CD4-positive, CD25-positive, alpha-beta regulatory T cell (primary cell): ENCODE results near the gene MCOLN2. TPM values are rescaled to one million over a fixed set of nuclear protein-coding genes. Genes with fewer than 3 reads are reported as not detected.

Experiments
- ATAC-seq, 2 donors: fragments of 150-1000 bp; cut with Tn5 transposase; one replicate each; pipeline ENCODE4 v1.10.0; 2021; ENCODE audit warnings: low read depth in 2 of 2, moderate number of reproducible peaks in 2 of 2, moderate library complexity in 1 of 2
- DNase-seq, 3 donors: peaks; one replicate each; pipeline versions ENCODE4 v3.0.0 to v3.0.0-alpha.2; 2012 to 2022; ENCODE audit warnings: mixed read lengths in 1 of 3
- H3K27ac ChIP-seq: one replicate; pipeline ENCODE4 v1.7.0; 2013; ENCODE audit warnings: mild to moderate bottlenecking, low read length; ENCODE audit not compliant: insufficient read depth, poor library complexity, severe bottlenecking
- H3K27me3 ChIP-seq: one replicate; pipeline ENCODE4 v1.7.0; 2013; ENCODE audit warnings: low read length; ENCODE audit not compliant: control insufficient read depth, insufficient read depth
- H3K36me3 ChIP-seq: one replicate; pipeline ENCODE4 v1.7.0; 2013; ENCODE audit warnings: mild to moderate bottlenecking, low read length, moderate library complexity; ENCODE audit not compliant: control insufficient read depth, insufficient read depth
- H3K4me1 ChIP-seq: 2 replicates; pipeline ENCODE4 v1.7.0; 2013; ENCODE audit warnings: mild to moderate bottlenecking, low read length; ENCODE audit not compliant: insufficient read depth, control insufficient read depth, poor library complexity, severe bottlenecking
- H3K4me3 ChIP-seq: one replicate; pipeline ENCODE4 v1.7.0; 2013; ENCODE audit warnings: low read depth, mild to moderate bottlenecking, low read length, moderate library complexity
- H3K9me3 ChIP-seq, 2 experiments: 1 replicate in 1 of 2; 2 replicates in 1 of 2; pipeline ENCODE4 v1.7.0; 2013; ENCODE audit warnings: low read length in 2 of 2, mild to moderate bottlenecking in 1 of 2, moderate library complexity in 1 of 2; ENCODE audit not compliant: control insufficient read depth in 2 of 2
- H3K27ac Mint-ChIP-seq, 3 donors: one replicate each; pipeline ENCODE4 v1.8.0; 2020 to 2022; ENCODE audit warnings: mild to moderate bottlenecking in 3 of 3, mixed read lengths in 3 of 3, moderate library complexity in 2 of 3
- H3K27me3 Mint-ChIP-seq: one replicate; pipeline ENCODE4 v1.8.0; 2022; ENCODE audit warnings: mild to moderate bottlenecking, mixed read lengths
- H3K36me3 Mint-ChIP-seq: one replicate; pipeline ENCODE4 v1.8.0; 2020; ENCODE audit warnings: mixed read lengths
- H3K4me1 Mint-ChIP-seq, 4 donors: one replicate each; pipeline ENCODE4 v1.8.0; 2020 to 2022; ENCODE audit warnings: mixed read lengths in 4 of 4, mild to moderate bottlenecking in 1 of 4
- H3K4me3 Mint-ChIP-seq, 4 donors: one replicate each; pipeline ENCODE4 v1.8.0; 2020 to 2022; ENCODE audit warnings: mild to moderate bottlenecking in 4 of 4, mixed read lengths in 4 of 4, moderate library complexity in 3 of 4
- H3K9me3 Mint-ChIP-seq, 7 donors: one replicate each; pipeline ENCODE4 v1.8.0; 2020 to 2022; ENCODE audit warnings: mixed read lengths in 7 of 7, mild to moderate bottlenecking in 3 of 7, moderate library complexity in 2 of 7
- polyA plus RNA-seq, 4 donors: library from polyadenylated mRNA; unstranded; fragments of 300-500 nt; fragmentation: Illumina TruSeq; gene quantifications; one replicate each; pipeline ENCODE4 v1.2.3, GENCODE V29; 2021
- total RNA-seq: library from RNA; stranded (reverse); gene quantifications from one replicate; pipeline ENCODE4 v1.2.3, GENCODE V29; 2022

The MCOLN2 gene
- total and polyA plus RNA-seq, 5 donors from 2014 or later, result 0.47 to 6.4 (median 0.65) TPM; not detected in 1

GRCh38 chr1:84876353-84876752 is 120.6 kb downstream of the MCOLN2 start:
- no peak overlapping the region for H3K27ac Mint-ChIP-seq
- Histone ChIP-seq H3K27me3 (peaks cover 16% of the 10 kb centered on the region), H3K4me1 (no peaks in the 10 kb centered on the region), H3K9me3 (no peaks in the 10 kb centered on the region), H3K36me3 (no peaks in the 10 kb centered on the region), H3K4me3 (no peak overlapping the region), H3K27ac (no peak overlapping the region)
- DNase-seq (no peak), ATAC-seq (no peak)
- no peak overlapping the region for H3K4me3 Mint-ChIP-seq
- H3K9me3 Mint-ChIP-seq, result peaks cover 0 to 2% (median 0%) of the 10 kb centered on the region in 7 donors
- H3K27me3 Mint-ChIP-seq, result peaks cover 41% of the 10 kb centered on the region
- no peaks in the 10 kb centered on the region for H3K4me1 Mint-ChIP-seq
- no peaks in the 10 kb centered on the region for H3K36me3 Mint-ChIP-seq

Other genes starting within 250 kb of the MCOLN2 start
- 0.32 TPM for gene LPAR3, start 103.9 kb downstream of the MCOLN2 start, total RNA-seq
- gene LPAR3, start 103.9 kb downstream of the MCOLN2 start, polyA plus RNA-seq, result not detected
- gene MCOLN3, start 51.4 kb upstream of the MCOLN2 start, total RNA-seq, result not detected
- gene MCOLN3, start 51.4 kb upstream of the MCOLN2 start, polyA plus RNA-seq, result under 1 TPM in 1 of 4 donors, not detected in 3; 0.15 TPM
- 1.3 TPM for gene SYDE2, start 203.9 kb upstream of the MCOLN2 start, total RNA-seq
- 1 to 10 TPM; 1.0 to 4.1 (median 1.8) TPM for gene SYDE2, start 203.9 kb upstream of the MCOLN2 start, polyA plus RNA-seq